Right lobe of liver (tissue), 4 donors: ENCODE data around the gene OXCT2.

Experiments
- POLR2A ChIP-seq: fragments of 450-650 bp; IDR thresholded peaks from one replicate; pipeline ENCODE4 v1.6.1; 2017; ENCODE audit warnings: antibody characterized with exemption, mild to moderate bottlenecking
- TF ChIP-seq, protein P1 (sequence below), 4 donors: fragments of 200-600 bp in 3 of 4; fragments of 450-650 bp in 1 of 4; IDR thresholded peaks; one replicate each; pipeline versions ENCODE4 v1.5.1 to v1.8.0; 2016 to 2022; ENCODE audit warnings: antibody characterized with exemption in 4 of 4, mild to moderate bottlenecking in 2 of 4
- donor health status: DM: no; HTN: no; CAD: no.
- donor health status: DM: no; HTN: no; CAD: no.
- donor health status: DM: no; HTN: yes; CAD: no.

DNA sequence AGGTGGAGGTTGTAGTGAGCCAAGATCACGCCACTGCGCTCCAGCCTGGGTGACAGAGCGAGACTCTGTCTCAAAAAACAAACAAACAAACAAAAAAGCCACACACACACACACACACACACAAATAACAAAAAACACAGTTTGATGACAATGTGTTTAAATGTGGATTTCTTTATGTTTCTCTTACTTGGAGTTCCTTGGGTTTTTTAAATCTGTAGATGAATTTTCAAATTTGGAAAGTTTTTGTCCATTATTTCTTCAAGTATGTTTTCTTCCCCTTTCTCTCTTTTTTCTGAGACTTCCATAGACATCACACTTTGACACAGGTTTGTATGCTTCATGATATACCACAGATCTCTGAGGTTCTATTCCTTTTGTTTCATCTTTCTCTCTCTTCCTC is 44.5 kb downstream of the OXCT2 start:
- TF ChIP-seq, protein P1, sequence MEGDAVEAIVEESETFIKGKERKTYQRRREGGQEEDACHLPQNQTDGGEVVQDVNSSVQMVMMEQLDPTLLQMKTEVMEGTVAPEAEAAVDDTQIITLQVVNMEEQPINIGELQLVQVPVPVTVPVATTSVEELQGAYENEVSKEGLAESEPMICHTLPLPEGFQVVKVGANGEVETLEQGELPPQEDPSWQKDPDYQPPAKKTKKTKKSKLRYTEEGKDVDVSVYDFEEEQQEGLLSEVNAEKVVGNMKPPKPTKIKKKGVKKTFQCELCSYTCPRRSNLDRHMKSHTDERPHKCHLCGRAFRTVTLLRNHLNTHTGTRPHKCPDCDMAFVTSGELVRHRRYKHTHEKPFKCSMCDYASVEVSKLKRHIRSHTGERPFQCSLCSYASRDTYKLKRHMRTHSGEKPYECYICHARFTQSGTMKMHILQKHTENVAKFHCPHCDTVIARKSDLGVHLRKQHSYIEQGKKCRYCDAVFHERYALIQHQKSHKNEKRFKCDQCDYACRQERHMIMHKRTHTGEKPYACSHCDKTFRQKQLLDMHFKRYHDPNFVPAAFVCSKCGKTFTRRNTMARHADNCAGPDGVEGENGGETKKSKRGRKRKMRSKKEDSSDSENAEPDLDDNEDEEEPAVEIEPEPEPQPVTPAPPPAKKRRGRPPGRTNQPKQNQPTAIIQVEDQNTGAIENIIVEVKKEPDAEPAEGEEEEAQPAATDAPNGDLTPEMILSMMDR (IDR thresholded peaks at IDR 0.05), result no peak
- TF ChIP-seq POLR2A, result no peak
